ENCODE data around the gene GGA3.

Gene GGA3

GRCh38 chr17:75244133-75244866, 17.1 kb downstream of the GGA3 start:
- no peak for DNase-seq

GRCh38 chr17:75242461-75243042, 18.9 kb downstream of the GGA3 start:
- no peak for DNase-seq

DNA sequence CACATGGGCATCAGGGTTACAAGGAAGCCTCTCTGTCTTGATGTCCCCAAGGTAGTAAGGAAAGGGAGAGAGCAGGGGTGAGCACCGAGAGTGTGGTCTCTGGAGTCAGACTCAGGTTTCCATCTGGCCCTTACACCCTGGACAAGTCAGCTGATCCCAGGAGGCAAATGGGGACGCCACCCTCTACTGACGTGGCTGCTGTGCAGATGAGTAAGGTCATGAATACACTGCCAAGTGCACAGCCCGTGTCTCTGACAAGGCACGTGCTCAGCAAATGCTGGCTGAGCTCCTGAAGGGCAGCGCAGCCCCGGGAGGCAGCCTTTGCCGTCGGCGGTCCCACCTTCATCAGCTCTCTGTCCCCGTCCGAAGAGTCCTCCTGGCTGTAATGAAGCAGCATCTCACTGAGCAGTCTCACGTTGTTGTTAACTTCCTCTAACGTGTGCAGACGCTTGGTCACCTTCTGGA, 19.4 kb downstream of the GGA3 start:
- no peak for DNase-seq

DNA sequence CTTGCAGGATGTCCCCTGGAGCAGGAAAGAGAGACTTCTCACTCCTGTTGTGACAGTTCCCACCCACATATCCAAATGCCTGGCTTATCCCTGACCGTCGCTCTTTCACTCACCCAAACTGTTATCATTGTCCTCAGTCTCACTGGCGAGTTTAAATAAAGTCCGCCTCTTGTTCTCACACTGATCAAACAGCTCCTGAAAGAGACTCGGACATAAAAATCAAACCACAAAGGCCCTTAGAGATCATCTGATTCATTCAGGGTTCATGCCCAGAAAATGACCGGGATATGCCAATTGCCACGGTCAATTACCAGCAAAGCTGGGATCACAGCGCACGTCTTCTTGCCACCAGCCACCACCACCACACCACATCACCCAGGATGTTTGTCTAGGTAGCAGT, 19.9 kb downstream of the GGA3 start:
- no peak for DNase-seq

DNA sequence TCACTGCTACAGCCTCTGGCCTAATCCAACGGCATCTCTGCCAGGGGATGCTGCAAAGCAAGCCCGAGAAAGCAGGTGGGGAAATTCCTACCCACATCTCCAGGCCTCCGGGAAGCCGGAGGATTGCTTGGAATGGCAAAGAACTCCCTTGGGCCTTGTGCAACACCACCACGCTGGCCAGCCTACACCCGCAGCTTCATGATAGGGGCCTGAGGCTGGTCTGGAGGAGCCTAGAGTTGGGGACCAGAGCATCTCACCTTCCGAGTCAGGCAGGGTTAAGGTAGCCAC, 20.3 kb downstream of the GGA3 start:
- DNase-seq = no peak

DNA sequence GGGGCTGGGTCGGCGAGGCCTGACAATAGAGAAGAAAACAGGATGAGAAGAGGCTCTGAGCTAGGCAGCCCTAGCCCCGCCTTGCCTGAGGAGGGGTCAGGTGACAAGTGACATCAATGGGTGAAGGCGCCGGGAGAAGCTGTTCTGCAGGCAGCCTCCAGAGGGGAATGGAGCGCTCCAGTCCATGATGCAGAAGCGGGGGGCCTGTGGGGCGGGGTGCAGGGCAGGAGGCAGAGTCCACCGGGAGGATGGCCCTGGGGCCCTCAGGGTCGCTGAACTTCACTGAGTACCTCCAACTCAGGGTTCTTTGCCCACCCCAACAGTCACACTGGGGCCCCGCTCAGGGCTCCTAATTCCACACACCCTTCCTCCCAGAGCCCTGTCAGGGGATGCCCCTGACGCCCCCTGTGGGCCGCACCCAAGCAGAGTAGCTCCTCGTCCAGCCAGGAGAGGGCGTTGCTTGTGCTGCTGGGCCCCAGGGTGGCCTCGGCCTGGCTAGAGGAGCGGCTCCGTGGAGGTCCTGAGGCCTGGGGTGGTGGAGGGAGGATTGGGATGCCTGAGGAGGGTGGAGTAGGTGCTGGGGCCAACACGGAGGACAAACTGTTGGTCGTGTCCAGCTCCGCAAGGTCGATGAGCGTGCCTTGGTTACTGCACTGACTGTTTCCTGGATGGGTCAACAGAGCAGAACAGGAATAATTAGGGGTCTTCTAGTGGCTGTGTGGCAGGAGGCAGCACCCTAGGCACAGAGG, 20.8 kb downstream of the GGA3 start:
- DNase-seq = peak; percentile 61

- DNase-seq = no peak
Measured at GRCh38 chr17:75239778-75240393, 21.5 kb downstream of the GGA3 start.

DNA sequence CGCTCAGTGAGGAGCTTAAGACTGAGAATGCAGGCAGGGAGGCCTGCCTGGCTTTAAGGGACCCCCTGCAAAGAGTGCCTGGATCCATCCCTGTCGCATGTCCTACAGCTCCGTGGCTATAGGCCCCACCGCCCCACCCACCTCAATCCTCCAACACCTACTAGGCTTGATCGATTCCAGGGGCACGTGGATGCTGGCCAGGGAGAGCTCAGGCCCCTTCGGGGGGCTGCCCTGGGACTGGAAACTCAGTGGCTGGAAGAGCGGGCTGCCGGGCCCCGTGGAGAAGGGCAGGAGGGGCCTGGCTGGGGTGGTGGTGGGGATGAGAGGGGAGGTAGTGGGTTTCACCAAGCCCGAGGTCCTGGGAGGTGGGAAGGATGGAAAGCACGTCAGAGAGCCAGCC, 22.2 kb downstream of the GGA3 start:
- DNase-seq = no peak

- DNase-seq = peak; percentile 67
Measured at GRCh38 chr17:75238684-75239191, 22.7 kb downstream of the GGA3 start.

DNA sequence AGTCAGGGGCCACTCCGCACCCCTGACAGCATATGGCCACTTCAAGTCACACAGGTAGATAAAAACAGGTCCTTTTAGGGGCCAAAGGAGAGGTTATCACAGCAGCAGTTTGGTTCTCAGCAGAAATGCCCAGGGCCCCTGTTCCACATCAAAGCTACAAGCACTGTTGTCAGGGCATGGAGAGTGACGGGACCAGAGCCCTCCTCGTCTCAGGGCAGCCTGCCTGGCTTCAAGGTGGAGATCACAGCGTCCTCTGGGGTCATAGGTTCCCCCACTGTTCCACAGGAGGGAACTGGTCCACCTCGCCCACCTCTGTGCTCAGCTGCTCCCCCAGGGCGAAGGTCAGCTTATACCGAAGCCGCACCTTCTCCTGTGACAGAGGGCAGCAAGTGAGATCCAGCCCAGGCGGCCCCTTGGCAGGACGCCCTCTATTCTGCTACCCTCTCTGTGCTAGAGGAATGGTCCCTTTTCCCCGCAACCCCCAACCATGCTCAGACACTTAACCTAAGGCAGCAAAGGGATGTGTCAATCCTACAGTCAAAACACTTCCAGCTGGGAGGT, 23.3 kb downstream of the GGA3 start:
- no peak for DNase-seq

GRCh38 chr17:75237100-75238014, 24.0 kb downstream of the GGA3 start:
- no peak for DNase-seq

DNA sequence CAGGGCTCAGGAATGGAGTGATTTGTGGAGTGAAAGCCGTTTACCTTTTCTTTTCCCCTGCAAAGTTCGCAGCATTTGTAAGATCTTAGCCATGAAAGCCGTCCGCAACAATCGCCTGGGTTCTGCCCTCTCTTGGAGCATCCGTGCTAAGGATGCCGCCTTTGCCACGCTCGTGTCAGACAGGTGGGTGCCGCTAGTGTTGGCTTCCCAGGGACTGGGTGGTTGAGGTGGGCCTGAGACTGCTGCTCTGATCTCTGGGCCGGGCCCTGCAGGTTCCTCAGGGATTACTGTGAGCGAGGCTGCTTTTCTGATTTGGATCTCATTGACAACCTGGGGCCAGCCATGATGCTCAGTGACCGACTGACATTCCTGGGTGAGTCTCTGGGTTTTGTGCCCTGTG, 28.6 kb downstream of the GGA3 start:
- no peak for DNase-seq

DNA sequence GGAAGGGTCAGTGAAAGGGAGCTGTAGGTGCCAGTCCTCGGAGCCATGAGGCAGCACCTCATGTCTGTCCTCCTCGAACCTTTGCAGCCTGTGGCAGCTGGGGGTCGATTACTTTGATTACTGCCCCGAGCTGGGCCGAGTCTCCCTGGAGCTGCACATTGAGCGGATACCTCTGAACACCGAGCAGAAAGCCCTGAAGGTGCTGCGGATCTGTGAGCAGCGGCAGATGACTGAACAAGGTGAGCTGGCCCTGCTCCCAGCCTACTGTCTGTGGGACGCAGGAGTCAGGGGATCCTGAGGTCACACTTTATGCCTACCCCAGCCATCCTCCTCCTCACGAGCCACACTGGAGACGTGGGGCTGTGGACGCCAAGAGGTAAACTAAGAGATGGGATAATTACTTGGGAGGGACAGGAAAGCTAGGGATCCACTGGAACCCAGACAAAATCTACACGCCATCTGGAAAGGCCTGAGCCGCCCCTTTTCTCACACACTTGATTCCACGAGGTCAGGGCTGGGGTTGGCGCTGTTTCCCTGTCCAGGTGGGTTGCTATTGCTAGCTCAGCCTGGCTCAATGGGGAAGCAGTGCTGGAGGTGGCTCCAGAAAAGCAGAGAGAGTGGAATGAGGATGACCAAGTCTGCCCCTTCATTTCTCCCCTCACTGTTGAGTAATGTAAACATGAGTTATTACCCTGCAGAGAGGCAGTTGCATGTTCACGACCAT, 29.5 kb downstream of the GGA3 start:
- no peak for DNase-seq

DNA sequence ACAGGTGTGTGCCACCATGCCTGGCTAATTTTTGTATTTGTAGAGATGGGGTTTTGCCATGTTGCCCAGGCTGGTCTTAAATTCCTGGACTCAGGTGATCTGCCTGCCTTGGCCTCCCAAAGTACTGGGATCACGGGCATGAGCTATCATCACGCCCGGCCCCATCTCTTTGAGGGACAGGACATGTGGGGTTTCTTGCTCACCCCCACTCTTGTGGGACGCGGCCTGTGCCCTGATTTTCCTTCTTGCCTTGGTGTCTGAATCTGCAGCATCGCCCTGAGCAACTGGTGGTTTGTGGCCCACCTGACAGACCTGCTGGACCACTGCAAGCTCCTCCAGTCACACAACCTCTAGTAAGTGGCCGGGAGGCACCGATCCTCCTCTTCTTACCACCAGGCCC, 30.3 kb downstream of the GGA3 start:
- no peak for DNase-seq

DNA sequence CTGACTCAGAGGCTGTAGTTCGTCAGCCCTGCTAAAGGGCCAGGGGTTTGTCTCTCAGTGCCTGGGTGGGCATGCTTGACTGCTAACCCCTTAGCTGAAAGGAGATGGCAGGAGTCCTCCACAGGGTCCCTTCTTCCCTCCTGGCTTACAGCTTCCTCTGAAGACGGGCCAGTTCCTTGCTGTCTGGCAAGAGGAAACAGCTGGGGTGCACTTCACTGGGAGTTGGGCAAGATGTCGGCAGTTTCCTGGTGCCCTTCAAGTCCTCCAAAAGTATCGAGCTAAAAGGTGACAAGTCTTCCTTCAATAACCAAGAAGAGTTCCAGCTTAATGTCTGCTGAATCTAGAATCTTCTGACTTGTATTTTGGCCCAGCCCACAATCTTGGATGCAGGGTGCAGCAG, 32.6 kb downstream of the GGA3 start:
- DNase-seq = no peak

- DNase-seq = no peak
Measured at GRCh38 chr17:75228305-75228704, 33.1 kb downstream of the GGA3 start.

GRCh38 chr17:75227729-75228128, 33.7 kb downstream of the GGA3 start:
- no peak for DNase-seq

- no peak for DNase-seq
Measured at GRCh38 chr17:75225016-75225415, 36.4 kb downstream of the GGA3 start.

DNA sequence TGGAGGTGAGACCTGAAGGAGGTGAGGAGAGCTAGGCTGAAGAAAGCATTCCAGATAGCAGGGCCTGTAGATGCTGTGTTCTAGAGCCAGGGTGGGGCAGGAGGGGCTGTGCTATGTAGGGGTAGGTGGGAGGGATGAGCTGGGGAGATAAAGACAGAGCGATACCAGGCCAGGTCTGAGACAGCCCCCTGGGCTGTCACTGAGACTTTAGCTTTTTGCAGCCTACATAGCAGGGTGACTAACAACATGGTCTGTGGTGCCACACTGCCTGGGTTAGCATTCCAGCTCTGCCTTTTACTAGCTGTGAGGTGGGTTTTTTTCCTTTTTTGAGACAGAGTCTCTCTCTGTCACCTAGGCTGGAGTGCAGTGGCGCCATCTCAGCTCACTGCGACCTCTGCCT, 41.6 kb downstream of the GGA3 start:
- no peak for DNase-seq

DNA sequence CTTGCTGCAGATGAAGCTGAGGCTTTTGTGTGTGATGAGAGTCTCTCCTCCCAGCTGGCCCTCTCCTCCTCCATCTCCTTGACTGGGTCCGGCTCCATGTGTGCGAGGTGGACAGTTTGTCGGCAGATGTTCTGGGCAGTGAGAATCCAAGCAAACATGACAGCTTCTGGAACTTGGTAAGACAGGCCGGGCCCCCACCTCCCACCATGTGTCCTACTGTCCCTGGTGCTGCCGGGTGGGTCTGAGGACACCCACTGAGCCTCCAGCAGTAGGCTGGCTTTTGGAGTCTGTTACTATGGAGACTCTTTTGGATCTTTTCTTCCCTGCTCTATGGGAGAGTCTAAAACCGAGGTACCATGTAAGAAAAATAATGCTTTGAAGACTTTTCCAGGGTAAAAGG, 43.3 kb downstream of the GGA3 start:
- DNase-seq = no peak

GRCh38 chr17:75209061-75209460, 52.3 kb downstream of the GGA3 start:
- DNase-seq = no peak

GRCh38 chr17:75208161-75208560, 53.2 kb downstream of the GGA3 start:
- no peak for DNase-seq
